Measurements from ENCODE around the gene KATNIP.
"Not testable (repeated sequence)": the region's sequence is repeated elsewhere in the genome, so short reads cannot be mapped to it uniquely, and the experiment has no call there.

The KATNIP gene

GRCh38 chr16:27538528-27538927, 11.4 kb upstream of the KATNIP start:
- DNase-seq (ENCODE audit: low read depth): no peak

- DNase-seq (ENCODE audit: low read depth): no peak
Observed at GRCh38 chr16:27539120-27539519, 10.8 kb upstream of the KATNIP start.

- no peak for DNase-seq (ENCODE audit: low read depth)
Observed at GRCh38 chr16:27539636-27540035, 10.3 kb upstream of the KATNIP start.

- no peak for DNase-seq (ENCODE audit: low read depth)
Observed at GRCh38 chr16:27543801-27544200, 6.1 kb upstream of the KATNIP start.

- no peak for DNase-seq (ENCODE audit: low read depth)
Observed at GRCh38 chr16:27544671-27545070, 5.3 kb upstream of the KATNIP start.

GRCh38 chr16:27547134-27547533, 2.8 kb upstream of the KATNIP start:
- DNase-seq (ENCODE audit: low read depth): no peak

GRCh38 chr16:27547851-27548250, 2.1 kb upstream of the KATNIP start:
- no peak for DNase-seq (ENCODE audit: low read depth)

GRCh38 chr16:27549464-27549745, 539 bp upstream of the KATNIP start:
- no peak for DNase-seq (ENCODE audit: low read depth)

GRCh38 chr16:27550582-27550920, 607 bp downstream of the KATNIP start:
- no peak for DNase-seq (ENCODE audit: low read depth)

GRCh38 chr16:27551036-27551435, 1.1 kb downstream of the KATNIP start:
- DNase-seq (ENCODE audit: low read depth): no peak

GRCh38 chr16:27556471-27556870, 6.5 kb downstream of the KATNIP start:
- DNase-seq (ENCODE audit: low read depth): no peak

- no peak for DNase-seq (ENCODE audit: low read depth)
Observed at GRCh38 chr16:27558434-27558833, 8.5 kb downstream of the KATNIP start.

- DNase-seq (ENCODE audit: low read depth): no peak
Observed at GRCh38 chr16:27558932-27559331, 9.0 kb downstream of the KATNIP start.

- no peak for DNase-seq (ENCODE audit: low read depth)
Observed at GRCh38 chr16:27561216-27561615, 11.3 kb downstream of the KATNIP start.

GRCh38 chr16:27564224-27564623, 14.3 kb downstream of the KATNIP start:
- DNase-seq (ENCODE audit: low read depth): no peak

- no peak for DNase-seq (ENCODE audit: low read depth)
Observed at GRCh38 chr16:27566417-27566816, 16.5 kb downstream of the KATNIP start.

GRCh38 chr16:27568077-27568476, 18.1 kb downstream of the KATNIP start:
- no peak for DNase-seq (ENCODE audit: low read depth)

- not testable (repeated sequence) for DNase-seq (ENCODE audit: low read depth)
Observed at GRCh38 chr16:27570986-27571385, 21.0 kb downstream of the KATNIP start.

- DNase-seq (ENCODE audit: low read depth): no peak
Observed at GRCh38 chr16:27571433-27572326, 21.7 kb downstream of the KATNIP start.

GRCh38 chr16:27572711-27573110, 22.8 kb downstream of the KATNIP start:
- no peak for DNase-seq (ENCODE audit: low read depth)

- DNase-seq (ENCODE audit: low read depth): no peak
Observed at GRCh38 chr16:27576729-27577128, 26.8 kb downstream of the KATNIP start.

GRCh38 chr16:27579087-27579980, 29.4 kb downstream of the KATNIP start:
- no peak for DNase-seq (ENCODE audit: low read depth)

GRCh38 chr16:27582883-27583282, 32.9 kb downstream of the KATNIP start:
- no peak for DNase-seq (ENCODE audit: low read depth)

Measured in stimulated activated CD4-positive, alpha-beta T cell treated with anti-CD3 and anti-CD28 coated beads, Interleukin-2, amount 100 ng/mL, for 4 hours (primary cell).